Osteoblast (primary cell): ENCODE measurements around the gene NFIC. TPM values are rescaled to one million over a fixed set of nuclear protein-coding genes. Genes with fewer than 3 reads are reported as not detected.

Experiments used
- DNase-seq: peaks from one replicate; pipeline ENCODE4 v3.0.0; 2011; ENCODE audit warnings: low spot score, mixed read lengths; ENCODE audit not compliant: insufficient read length; ENCODE audit errors: missing footprints
- H2AFZ ChIP-seq: 2 replicates; pipeline ENCODE4 v1.6.0; 2011; ENCODE audit warnings: mild to moderate bottlenecking, low read length
- H3K27ac ChIP-seq: 2 replicates; pipeline ENCODE4 v1.5.1; 2011; ENCODE audit warnings: mild to moderate bottlenecking, low read depth, low read length, moderate library complexity
- H3K27me3 ChIP-seq: 2 replicates; pipeline ENCODE4 v1.6.0; 2012; ENCODE audit warnings: mild to moderate bottlenecking, control low read depth, inconsistent platforms, low read length, moderate library complexity; ENCODE audit not compliant: insufficient read depth
- H3K36me3 ChIP-seq: 2 replicates; pipeline ENCODE4 v1.5.1; 2011; ENCODE audit warnings: mild to moderate bottlenecking, low read length, control low read depth, moderate library complexity; ENCODE audit not compliant: insufficient read depth
- H3K4me1 ChIP-seq: 2 replicates; pipeline ENCODE4 v1.5.1; 2011; ENCODE audit warnings: mild to moderate bottlenecking, low read length, control low read depth, moderate library complexity; ENCODE audit not compliant: insufficient read depth
- H3K4me2 ChIP-seq: 2 replicates; pipeline ENCODE4 v1.6.0; 2011; ENCODE audit warnings: mild to moderate bottlenecking, low read length; ENCODE audit not compliant: insufficient read depth
- H3K4me3 ChIP-seq: fragments of 200-600 bp; sonication (generic); 3 replicates; pipeline ENCODE4 v1.5.1; 2012; ENCODE audit warnings: mild to moderate bottlenecking, low read length, inconsistent platforms; ENCODE audit not compliant: insufficient read depth
- H3K79me2 ChIP-seq: 2 replicates; pipeline ENCODE4 v1.6.0; 2012; ENCODE audit warnings: mild to moderate bottlenecking, low read length, control low read depth, inconsistent platforms; ENCODE audit not compliant: insufficient read depth
- H3K9me3 ChIP-seq: 2 replicates; pipeline ENCODE4 v1.5.1; 2011; ENCODE audit warnings: low read depth, low read length, control low read depth
- H4K20me1 ChIP-seq: 2 replicates; pipeline ENCODE4 v1.6.0; 2012; ENCODE audit warnings: mild to moderate bottlenecking, low read length, control low read depth; ENCODE audit not compliant: insufficient read depth
- CTCF ChIP-seq: IDR thresholded peaks from 2 replicates; pipeline ENCODE4 v1.5.1; 2011; ENCODE audit warnings: mild to moderate bottlenecking, low read depth, low read length, moderate library complexity; ENCODE audit errors: extremely low read depth
- total RNA-seq: library from RNA; depleted of rRNA; stranded (reverse); fragments of >200 nt; gene quantifications from 2 replicates; pipeline ENCODE4 v1.2.3, GENCODE V29; 2012

Gene NFIC
- total RNA-seq, 1 donor, result 61.2 TPM

GRCh38 chr19:3412066-3412465 is 45.7 kb downstream of the NFIC start:
- Histone ChIP-seq H4K20me1 (peaks cover 24% of the 10 kb centered on the region), H3K79me2 (peaks cover 85% of the 10 kb centered on the region), H3K4me3 (no peak overlapping the region), H3K4me1 (no peaks in the 10 kb centered on the region), H3K27me3 (no peaks in the 10 kb centered on the region), H3K9me3 (no peaks in the 10 kb centered on the region), H3K36me3 (peaks cover 31% of the 10 kb centered on the region), H3K4me2 (no peak overlapping the region), H2AFZ (no peak overlapping the region), H3K27ac (no peak overlapping the region)
- TF ChIP-seq CTCF, result no peak
- no peak for DNase-seq

GRCh38 chr19:3413796-3414327 is 47.5 kb downstream of the NFIC start:
- peaks cover 82% of the 10 kb centered on the region for H3K79me2 ChIP-seq
- no peak overlapping the region for H3K4me3 ChIP-seq
- no peaks in the 10 kb centered on the region for H3K9me3 ChIP-seq
- H2AFZ ChIP-seq, result no peak overlapping the region
- peaks cover 25% of the 10 kb centered on the region for H3K36me3 ChIP-seq
- no peaks in the 10 kb centered on the region for H3K4me1 ChIP-seq
- H4K20me1 ChIP-seq, result peaks cover 26% of the 10 kb centered on the region
- no peak for TF ChIP-seq CTCF
- peak; percentile 49 for DNase-seq
- H3K27ac ChIP-seq, result no peak overlapping the region
- H3K27me3 ChIP-seq, result no peaks in the 10 kb centered on the region
- no peak overlapping the region for H3K4me2 ChIP-seq

- no peak for TF ChIP-seq CTCF
- Histone ChIP-seq H3K9me3 (no peaks in the 10 kb centered on the region), H3K27me3 (no peaks in the 10 kb centered on the region), H2AFZ (no peak overlapping the region), H3K4me1 (no peaks in the 10 kb centered on the region), H4K20me1 (peaks cover 24% of the 10 kb centered on the region), H3K27ac (no peak overlapping the region), H3K4me3 (no peak overlapping the region), H3K36me3 (peaks cover 26% of the 10 kb centered on the region), H3K4me2 (no peak overlapping the region), H3K79me2 (peaks cover 78% of the 10 kb centered on the region)
- DNase-seq, result no peak
These were observed 49.3 kb downstream of the NFIC start for GRCh38 chr19:3415695-3416094.

- no peak overlapping the region for H3K27ac ChIP-seq
- H3K4me2 ChIP-seq, result no peak overlapping the region
- no peak overlapping the region for H3K4me3 ChIP-seq
- H3K36me3 ChIP-seq, result peaks cover 23% of the 10 kb centered on the region
- peak; percentile 19 for DNase-seq
- H4K20me1 ChIP-seq, result peaks cover 27% of the 10 kb centered on the region
- TF ChIP-seq CTCF, result no peak
- H2AFZ ChIP-seq, result no peak overlapping the region
- H3K79me2 ChIP-seq, result peaks cover 76% of the 10 kb centered on the region
- H3K9me3 ChIP-seq, result no peaks in the 10 kb centered on the region
- H3K4me1 ChIP-seq, result peaks cover 3% of the 10 kb centered on the region
- no peaks in the 10 kb centered on the region for H3K27me3 ChIP-seq
These were observed 53.9 kb downstream of the NFIC start for GRCh38 chr19:3420244-3420755.
